IMR-90 (cell line): ENCODE data around the gene SGMS1. TPM values are rescaled to one million over a fixed set of nuclear protein-coding genes. Genes with fewer than 3 reads are reported as not detected.

Experiments used
- ATAC-seq: fragments of 200-7000 bp; cut with Tn5 transposase; 2 replicates; pipeline ENCODE4 v1.9.1; 2020; ENCODE audit warnings: low read depth, mild to moderate bottlenecking, moderate library complexity
- BruUV-seq: library from RNA; stranded (reverse); fragments of 400-500 nt; replicated peaks from 2 replicates; lab custom pipeline; 2021; lab: Mats Ljungman, UMichigan
- CTCF ChIA-PET: fragments of 300-600 bp; formaldehyde crosslinking; extraction: SDS; loops from one replicate; lab custom pipeline; 2021; ENCODE audit warnings: antibody characterized with exemption; lab: Yijun Ruan, JAX
- POLR2A ChIA-PET: fragments of 300-600 bp; sonication (Branson Sonifier 250); formaldehyde crosslinking; loops from one replicate; lab custom pipeline; 2022; ENCODE audit warnings: antibody characterized with exemption; ENCODE audit not compliant: unreplicated experiment; lab: Charles Lee
- DNase-seq: peaks from one replicate; pipeline ENCODE4 v3.0.0; 2013
- H2AFZ ChIP-seq: replicated peaks from 2 replicates; pipeline ENCODE3; 2013; ENCODE audit warnings: low read length, mild to moderate bottlenecking; ENCODE audit not compliant: poor library complexity
- H2AK5ac ChIP-seq: 2 replicates; pipeline ENCODE4 v1.6.1; 2013; ENCODE audit warnings: low read depth, low read length, inconsistent platforms
- H2AK9ac ChIP-seq: replicated peaks from 2 replicates; pipeline ENCODE3; 2013; ENCODE audit warnings: mild to moderate bottlenecking, low read depth, low read length, moderate library complexity; ENCODE audit not compliant: poor library complexity
- H2BK120ac ChIP-seq: 2 replicates; pipeline ENCODE4 v1.6.1; 2013; ENCODE audit warnings: low read depth, low read length, inconsistent platforms
- H2BK15ac ChIP-seq: 3 replicates; pipeline ENCODE4 v1.6.1; 2013; ENCODE audit warnings: low read depth, low read length, inconsistent platforms
- H2BK20ac ChIP-seq: 2 replicates; pipeline ENCODE4 v1.6.1; 2013; ENCODE audit warnings: low read depth, mild to moderate bottlenecking, inconsistent platforms, low read length, moderate library complexity
- H2BK5ac ChIP-seq: 2 replicates; pipeline ENCODE4 v1.6.1; 2013; ENCODE audit warnings: mild to moderate bottlenecking, low read depth, low read length, inconsistent platforms; ENCODE audit not compliant: poor library complexity, severe bottlenecking
- H3K14ac ChIP-seq: replicated peaks from 2 replicates; pipeline ENCODE4 v1.6.1; 2013; ENCODE audit warnings: low read depth, low read length, inconsistent platforms
- H3K18ac ChIP-seq: 2 replicates; pipeline ENCODE4 v1.6.1; 2013; ENCODE audit warnings: low read depth, low read length, control low read depth
- H3K23ac ChIP-seq: 2 replicates; pipeline ENCODE4 v1.6.1; 2013; ENCODE audit warnings: low read depth, low read length, inconsistent platforms
- H3K27ac ChIP-seq: 2 replicates; pipeline ENCODE4 v1.5.1; 2013; ENCODE audit warnings: mild to moderate bottlenecking, control low read depth, low read length; ENCODE audit not compliant: insufficient read depth
- H3K27me3 ChIP-seq: 2 replicates; pipeline ENCODE4 v1.6.1; 2013; ENCODE audit warnings: low read length; ENCODE audit not compliant: control insufficient read depth, insufficient read depth
- H3K36me3 ChIP-seq: 2 replicates; pipeline ENCODE4 v1.6.1; 2013; ENCODE audit warnings: low read length, mixed read lengths; ENCODE audit not compliant: control insufficient read depth, insufficient read depth
- H3K4ac ChIP-seq: 2 replicates; pipeline ENCODE4 v1.6.1; 2013; ENCODE audit warnings: low read depth, low read length, inconsistent platforms
- H3K4me1 ChIP-seq: 2 replicates; pipeline ENCODE4 v1.6.1; 2013; ENCODE audit warnings: low read length, mixed read lengths; ENCODE audit not compliant: control insufficient read depth, insufficient read depth
- H3K4me2 ChIP-seq: 2 replicates; pipeline ENCODE4 v1.6.1; 2013; ENCODE audit warnings: low read depth, mild to moderate bottlenecking, control low read depth, low read length, moderate library complexity
- H3K4me3 ChIP-seq: 2 replicates; pipeline ENCODE4 v1.5.1; 2013; ENCODE audit warnings: low read depth, mild to moderate bottlenecking, control low read depth, low read length, moderate library complexity; ENCODE audit not compliant: insufficient read depth
- H3K56ac ChIP-seq: 2 replicates; pipeline ENCODE4 v1.6.1; 2013; ENCODE audit warnings: low read length, inconsistent platforms; ENCODE audit not compliant: insufficient read depth; ENCODE audit errors: extremely low read depth
- H3K79me1 ChIP-seq, 2 experiments: 2 replicates each; pipeline ENCODE4 v1.6.1; 2013; ENCODE audit warnings: low read length in 2 of 2, inconsistent platforms in 1 of 2, low read depth in 1 of 2
- H3K9ac ChIP-seq: 2 replicates; pipeline ENCODE4 v1.6.1; 2013; ENCODE audit warnings: low read depth, low read length, control low read depth
- H3K9me1 ChIP-seq: 2 replicates; pipeline ENCODE4 v1.6.1; 2013; ENCODE audit warnings: low read length, inconsistent platforms; ENCODE audit not compliant: insufficient read depth
- H3K9me3 ChIP-seq: 2 replicates; pipeline ENCODE4 v1.6.1; 2013; ENCODE audit warnings: low read length; ENCODE audit not compliant: control insufficient read depth, insufficient read depth
- H4K20me1 ChIP-seq: 2 replicates; pipeline ENCODE4 v1.6.1; 2013; ENCODE audit warnings: low read length, inconsistent platforms; ENCODE audit not compliant: insufficient read depth
- H4K5ac ChIP-seq: 2 replicates; pipeline ENCODE4 v1.6.1; 2013; ENCODE audit warnings: mild to moderate bottlenecking, low read depth, low read length, control low read depth
- H4K8ac ChIP-seq, 2 experiments: 2 replicates each; pipeline ENCODE4 v1.6.1; 2013; ENCODE audit warnings: low read depth in 2 of 2, low read length in 2 of 2, control low read depth in 1 of 2, inconsistent platforms in 1 of 2
- H4K91ac ChIP-seq: 2 replicates; pipeline ENCODE4 v1.6.1; 2013; ENCODE audit warnings: low read depth, low read length, inconsistent platforms; ENCODE audit not compliant: insufficient read depth
- BHLHE40 ChIP-seq: fragments of 150-350 bp; IDR thresholded peaks from 2 replicates; pipeline ENCODE4 v1.6.1; 2016; ENCODE audit warnings: mild to moderate bottlenecking, low read depth, low read length
- CEBPB ChIP-seq: IDR thresholded peaks from 2 replicates; pipeline ENCODE4 v1.6.1; 2012; ENCODE audit warnings: low read depth, low read length, improper control_type of control experiment
- CTCF ChIP-seq: conservative IDR thresholded peaks from 2 replicates; pipeline ENCODE4 v1.5.1; 2012; ENCODE audit warnings: mild to moderate bottlenecking, low read depth, low read length, improper control_type of control experiment
- ELK1 ChIP-seq: fragments of 150-350 bp; IDR thresholded peaks from 2 replicates; pipeline ENCODE4 v1.6.1; 2016; ENCODE audit warnings: low read depth, mild to moderate bottlenecking, low read length, moderate library complexity, borderline replicate concordance
- FOS ChIP-seq: fragments of 150-350 bp; IDR thresholded peaks from 2 replicates; pipeline ENCODE4 v1.6.1; 2016; ENCODE audit warnings: low read depth, low read length
- MAZ ChIP-seq: IDR thresholded peaks from 2 replicates; pipeline ENCODE4 v1.6.1; 2012; ENCODE audit warnings: low read depth, mild to moderate bottlenecking, low read length, improper control_type of control experiment, moderate library complexity, borderline replicate concordance
- MXI1 ChIP-seq: IDR thresholded peaks from 2 replicates; pipeline ENCODE4 v1.6.1; 2012; ENCODE audit warnings: low read depth, mild to moderate bottlenecking, low read length, moderate library complexity, borderline replicate concordance
- NFE2L2 ChIP-seq: fragments of 150-350 bp; IDR thresholded peaks from 2 replicates; pipeline ENCODE4 v1.6.1; 2016; ENCODE audit warnings: low read depth, mild to moderate bottlenecking, low read length
- RAD21 ChIP-seq: IDR thresholded peaks from 2 replicates; pipeline ENCODE4 v1.6.1; 2012; ENCODE audit warnings: low read length, improper control_type of control experiment
- RCOR1 ChIP-seq: IDR thresholded peaks from 2 replicates; pipeline ENCODE4 v1.6.1; 2012; ENCODE audit warnings: mild to moderate bottlenecking, low read length, improper control_type of control experiment; ENCODE audit not compliant: insufficient replicate concordance
- RFX5 ChIP-seq: IDR thresholded peaks from 2 replicates; pipeline ENCODE4 v1.8.0; 2012; ENCODE audit warnings: low read depth, mild to moderate bottlenecking, low read length, moderate library complexity
- SMC3 ChIP-seq: fragments of 150-350 bp; IDR thresholded peaks from 2 replicates; pipeline ENCODE4 v1.6.1; 2016; ENCODE audit warnings: low read depth, mild to moderate bottlenecking, antibody characterized with exemption, low read length, moderate library complexity
- WGBS, 2 experiments: methylation state at CpG; one replicate each; pipeline versions ENCODE4 v1.1.5 to v1.1.7; 2013; ENCODE audit warnings: missing lambda C conversion rate in 2 of 2; ENCODE audit not compliant: insufficient read length in 1 of 2; ENCODE audit errors: extremely low coverage in 2 of 2; 5-methylcytosine and 5-hydroxymethylcytosine counted together
- dilution Hi-C: fragments of 300-500 bp; cut with HindIII; formaldehyde crosslinking; loops from one replicate; pipeline ENCODE4 v1.14.3; 2018; ENCODE audit warnings: low sequenced_read_pairs; ENCODE audit not compliant: unreplicated experiment
- in situ Hi-C: fragments of 300-500 bp; cut with MboI; formaldehyde crosslinking; loops from 3 replicates; pipeline ENCODE4 v1.14.3; 2019; ENCODE audit warnings: low sequenced_read_pairs, inconsistent platforms, mixed read lengths
- intact Hi-C: fragments of 100-400 bp; cut with micrococcal nuclease; formaldehyde crosslinking; loops from 2 replicates; pipeline ENCODE4 v1.10.0; 2022
- polyA plus RNA-seq, 3 experiments: library from polyadenylated mRNA; depleted of rRNA; stranded (reverse); fragments of >200 nt; gene quantifications; 2 replicates each; pipeline ENCODE4 v1.2.3, GENCODE V29; 2012; ENCODE audit warnings: low replicate concordance in 1 of 3
- total RNA-seq: library from RNA; depleted of rRNA; stranded (reverse); fragments of >200 nt; gene quantifications from 2 replicates; pipeline ENCODE4 v1.2.3, GENCODE V29; 2012

The SGMS1 gene
- total and polyA plus RNA-seq, 2 of the 4 experiments (the other 2 are of a cell fraction), result 9.8 to 30.8 TPM

- no peak overlapping the region for H2BK20ac ChIP-seq
- peaks cover 19 to 37% of the 10 kb centered on the region in 2 experiments for H3K79me1 ChIP-seq
- H3K9me1 ChIP-seq, result peaks cover 4% of the 10 kb centered on the region; the same call in 1 of the 2 replicates
- H3K27ac ChIP-seq, result no peak overlapping the region
- POLR2A ChIA-PET, result no interaction called here
- H2AK9ac ChIP-seq, result no peak overlapping the region
- DNase-seq, result peak; percentile 38
- no peak overlapping the region for H3K23ac ChIP-seq
- H3K4me3 ChIP-seq, result no peak overlapping the region
- no peak for TF ChIP-seq MAZ
- no peak for TF ChIP-seq RFX5
- TF ChIP-seq RAD21, result no peak
- no peak for TF ChIP-seq BHLHE40
- TF ChIP-seq RCOR1, result no peak
- no peak for TF ChIP-seq ELK1
- TF ChIP-seq NFE2L2, result no peak
- no peak for TF ChIP-seq FOS
- TF ChIP-seq SMC3, result no peak
- TF ChIP-seq CTCF, result no peak
- no peak for TF ChIP-seq CEBPB
- no peak for TF ChIP-seq MXI1
- no peak overlapping the region for H2AK5ac ChIP-seq
- H3K27me3 ChIP-seq, result no peaks in the 10 kb centered on the region
- ATAC-seq, result no peak
- H3K36me3 ChIP-seq, result no peaks in the 10 kb centered on the region
- H3K4ac ChIP-seq, result no peak overlapping the region
- in situ Hi-C loops (no loop called here), dilution Hi-C loops (no loop called here), intact Hi-C loops (no loop called here)
- no peak overlapping the region for H3K9ac ChIP-seq
- no peaks in the 10 kb centered on the region for H3K9me3 ChIP-seq
- no peaks in the 10 kb centered on the region for H4K20me1 ChIP-seq
- no peak overlapping the region for H3K56ac ChIP-seq
- H2BK15ac ChIP-seq, result no peak overlapping the region
- H2BK5ac ChIP-seq, result no peak overlapping the region
- no peak overlapping the region for H2BK120ac ChIP-seq
- H4K91ac ChIP-seq, result no peak overlapping the region
- H3K14ac ChIP-seq, result no peak overlapping the region
- H3K4me1 ChIP-seq, result peaks cover 2% of the 10 kb centered on the region; the same call in 1 of the 2 replicates
- WGBS, 2 experiments, result no CpG with 5 or more reads among the region's 3 CpGs
- no peak overlapping the region for H4K8ac ChIP-seq
- no peak overlapping the region for H4K5ac ChIP-seq
- BruUV-seq, result no TSS peak
- CTCF ChIA-PET, result no interaction called here
- H2AFZ ChIP-seq, result no peak overlapping the region
- H3K18ac ChIP-seq, result no peak overlapping the region
- H3K4me2 ChIP-seq, result no peak overlapping the region
These were observed 83.5 kb downstream of the SGMS1 start for GRCh38 chr10:50540069-50540825.
